Osteoblast (primary cell): ENCODE measurements around the gene RBM20. TPM values are rescaled to one million over a fixed set of nuclear protein-coding genes. Genes with fewer than 3 reads are reported as not detected.
A peak's percentile ranks its signal among the peaks of the same experiment; 100 is the strongest.

Experiments used
- DNase-seq: peaks from one replicate; pipeline ENCODE4 v3.0.0; 2011; ENCODE audit warnings: low spot score, mixed read lengths; ENCODE audit not compliant: insufficient read length; ENCODE audit errors: missing footprints
- H2AFZ ChIP-seq: 2 replicates; pipeline ENCODE4 v1.6.0; 2011; ENCODE audit warnings: mild to moderate bottlenecking, low read length
- H3K27ac ChIP-seq: 2 replicates; pipeline ENCODE4 v1.5.1; 2011; ENCODE audit warnings: mild to moderate bottlenecking, low read depth, low read length, moderate library complexity
- H3K27me3 ChIP-seq: 2 replicates; pipeline ENCODE4 v1.6.0; 2012; ENCODE audit warnings: mild to moderate bottlenecking, control low read depth, inconsistent platforms, low read length, moderate library complexity; ENCODE audit not compliant: insufficient read depth
- H3K36me3 ChIP-seq: 2 replicates; pipeline ENCODE4 v1.5.1; 2011; ENCODE audit warnings: mild to moderate bottlenecking, low read length, control low read depth, moderate library complexity; ENCODE audit not compliant: insufficient read depth
- H3K4me1 ChIP-seq: 2 replicates; pipeline ENCODE4 v1.5.1; 2011; ENCODE audit warnings: mild to moderate bottlenecking, low read length, control low read depth, moderate library complexity; ENCODE audit not compliant: insufficient read depth
- H3K4me2 ChIP-seq: 2 replicates; pipeline ENCODE4 v1.6.0; 2011; ENCODE audit warnings: mild to moderate bottlenecking, low read length; ENCODE audit not compliant: insufficient read depth
- H3K4me3 ChIP-seq: fragments of 200-600 bp; sonication (generic); 3 replicates; pipeline ENCODE4 v1.5.1; 2012; ENCODE audit warnings: mild to moderate bottlenecking, low read length, inconsistent platforms; ENCODE audit not compliant: insufficient read depth
- H3K79me2 ChIP-seq: 2 replicates; pipeline ENCODE4 v1.6.0; 2012; ENCODE audit warnings: mild to moderate bottlenecking, low read length, control low read depth, inconsistent platforms; ENCODE audit not compliant: insufficient read depth
- H3K9me3 ChIP-seq: 2 replicates; pipeline ENCODE4 v1.5.1; 2011; ENCODE audit warnings: low read depth, low read length, control low read depth
- H4K20me1 ChIP-seq: 2 replicates; pipeline ENCODE4 v1.6.0; 2012; ENCODE audit warnings: mild to moderate bottlenecking, low read length, control low read depth; ENCODE audit not compliant: insufficient read depth
- total RNA-seq: library from RNA; depleted of rRNA; stranded (reverse); fragments of >200 nt; gene quantifications from 2 replicates; pipeline ENCODE4 v1.2.3, GENCODE V29; 2012
- TF ChIP-seq, protein P1 (sequence below): IDR thresholded peaks from 2 replicates; pipeline ENCODE4 v1.5.1; 2011; ENCODE audit warnings: mild to moderate bottlenecking, low read depth, low read length, moderate library complexity; ENCODE audit errors: extremely low read depth

RBM20 gene
- total RNA-seq, 1 donor, result not detected

DNA sequence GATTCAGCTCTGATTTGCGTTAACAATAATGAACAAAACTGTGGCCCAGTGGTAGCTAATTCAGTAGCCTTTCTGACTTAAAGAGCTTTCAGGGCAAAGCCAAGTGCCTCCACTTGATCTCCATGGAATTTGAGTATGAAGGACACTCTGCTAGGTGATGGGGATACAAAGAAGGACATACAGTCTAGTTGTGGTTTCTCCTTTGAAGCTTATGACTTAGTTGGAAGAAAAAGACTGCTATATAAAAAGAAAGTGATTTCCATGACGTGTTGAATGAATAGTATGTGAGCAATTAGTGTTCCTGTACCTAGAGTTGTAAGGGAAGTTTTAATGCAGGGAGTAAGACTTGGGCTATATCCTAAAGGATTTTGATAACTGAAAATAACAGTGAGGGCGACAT lies 235.9 kb downstream of the RBM20 start:
- H3K4me3 ChIP-seq, result no peak overlapping the region
- H2AFZ ChIP-seq, result no peak overlapping the region
- peaks cover 17% of the 10 kb centered on the region for H3K36me3 ChIP-seq
- no peaks in the 10 kb centered on the region for H3K9me3 ChIP-seq
- TF ChIP-seq, protein P1, sequence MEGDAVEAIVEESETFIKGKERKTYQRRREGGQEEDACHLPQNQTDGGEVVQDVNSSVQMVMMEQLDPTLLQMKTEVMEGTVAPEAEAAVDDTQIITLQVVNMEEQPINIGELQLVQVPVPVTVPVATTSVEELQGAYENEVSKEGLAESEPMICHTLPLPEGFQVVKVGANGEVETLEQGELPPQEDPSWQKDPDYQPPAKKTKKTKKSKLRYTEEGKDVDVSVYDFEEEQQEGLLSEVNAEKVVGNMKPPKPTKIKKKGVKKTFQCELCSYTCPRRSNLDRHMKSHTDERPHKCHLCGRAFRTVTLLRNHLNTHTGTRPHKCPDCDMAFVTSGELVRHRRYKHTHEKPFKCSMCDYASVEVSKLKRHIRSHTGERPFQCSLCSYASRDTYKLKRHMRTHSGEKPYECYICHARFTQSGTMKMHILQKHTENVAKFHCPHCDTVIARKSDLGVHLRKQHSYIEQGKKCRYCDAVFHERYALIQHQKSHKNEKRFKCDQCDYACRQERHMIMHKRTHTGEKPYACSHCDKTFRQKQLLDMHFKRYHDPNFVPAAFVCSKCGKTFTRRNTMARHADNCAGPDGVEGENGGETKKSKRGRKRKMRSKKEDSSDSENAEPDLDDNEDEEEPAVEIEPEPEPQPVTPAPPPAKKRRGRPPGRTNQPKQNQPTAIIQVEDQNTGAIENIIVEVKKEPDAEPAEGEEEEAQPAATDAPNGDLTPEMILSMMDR, result no peak
- H3K79me2 ChIP-seq, result peaks cover 50% of the 10 kb centered on the region
- H4K20me1 ChIP-seq, result no peaks in the 10 kb centered on the region
- no peak for DNase-seq
- H3K27me3 ChIP-seq, result no peaks in the 10 kb centered on the region
- peak overlapping the region; percentile 63 for H3K27ac ChIP-seq
- H3K4me1 ChIP-seq, result peaks cover 23% of the 10 kb centered on the region
- H3K4me2 ChIP-seq, result peak overlapping the region; percentile 68

DNA sequence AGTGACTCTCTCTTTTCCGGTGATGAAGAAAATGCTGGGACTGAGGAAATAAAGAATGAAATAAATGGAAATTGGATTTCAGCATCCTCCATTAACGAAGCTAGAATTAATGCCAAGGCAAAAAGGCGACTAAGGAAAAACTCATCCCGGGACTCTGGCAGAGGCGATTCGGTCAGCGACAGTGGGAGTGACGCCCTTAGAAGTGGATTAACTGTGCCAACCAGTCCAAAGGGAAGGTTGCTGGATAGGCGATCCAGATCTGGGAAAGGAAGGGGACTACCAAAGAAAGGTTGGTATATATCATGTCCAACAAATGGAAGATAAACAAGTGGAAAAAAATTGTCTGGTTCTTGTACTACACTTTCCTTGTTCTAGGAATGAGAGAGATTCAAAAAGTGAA lies 237.1 kb downstream of the RBM20 start:
- TF ChIP-seq, protein P1, result no peak
- Histone ChIP-seq H3K9me3 (no peaks in the 10 kb centered on the region), H3K27me3 (no peaks in the 10 kb centered on the region), H2AFZ (no peak overlapping the region), H3K4me2 (peak overlapping the region; percentile 68), H4K20me1 (no peaks in the 10 kb centered on the region), H3K36me3 (peaks cover 22% of the 10 kb centered on the region), H3K4me1 (peaks cover 23% of the 10 kb centered on the region), H3K27ac (peak overlapping the region; percentile 63), H3K79me2 (peaks cover 40% of the 10 kb centered on the region), H3K4me3 (peak overlapping the region; percentile 44)
- DNase-seq, result no peak

DNA sequence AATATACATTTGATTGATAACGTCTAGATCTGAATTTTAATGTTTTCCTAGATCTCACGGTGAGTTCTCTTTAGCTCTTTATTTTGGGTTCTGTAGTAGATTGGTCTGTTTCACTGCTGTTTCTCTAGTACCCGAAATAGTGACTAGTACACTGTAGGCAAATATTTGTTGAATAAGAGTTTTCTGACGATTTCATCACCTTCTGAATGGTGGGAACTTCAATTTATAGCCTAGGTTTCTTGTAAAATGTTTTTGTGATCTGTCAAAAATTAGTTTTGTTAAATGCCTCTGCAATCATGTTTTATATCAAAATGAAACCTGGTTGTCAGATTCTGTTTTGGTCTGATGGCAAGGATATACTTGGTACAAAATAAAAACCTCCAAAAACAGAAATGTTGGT lies 237.8 kb downstream of the RBM20 start:
- H3K4me1 ChIP-seq, result peaks cover 23% of the 10 kb centered on the region
- H3K79me2 ChIP-seq, result peaks cover 34% of the 10 kb centered on the region
- H4K20me1 ChIP-seq, result no peaks in the 10 kb centered on the region
- no peaks in the 10 kb centered on the region for H3K9me3 ChIP-seq
- H3K4me3 ChIP-seq, result peak overlapping the region; percentile 14
- peak overlapping the region; percentile 68 for H3K4me2 ChIP-seq
- H2AFZ ChIP-seq, result no peak overlapping the region
- TF ChIP-seq, protein P1, result no peak
- no peak for DNase-seq
- H3K36me3 ChIP-seq, result peaks cover 24% of the 10 kb centered on the region
- peak overlapping the region; percentile 63 for H3K27ac ChIP-seq
- H3K27me3 ChIP-seq, result no peaks in the 10 kb centered on the region

DNA sequence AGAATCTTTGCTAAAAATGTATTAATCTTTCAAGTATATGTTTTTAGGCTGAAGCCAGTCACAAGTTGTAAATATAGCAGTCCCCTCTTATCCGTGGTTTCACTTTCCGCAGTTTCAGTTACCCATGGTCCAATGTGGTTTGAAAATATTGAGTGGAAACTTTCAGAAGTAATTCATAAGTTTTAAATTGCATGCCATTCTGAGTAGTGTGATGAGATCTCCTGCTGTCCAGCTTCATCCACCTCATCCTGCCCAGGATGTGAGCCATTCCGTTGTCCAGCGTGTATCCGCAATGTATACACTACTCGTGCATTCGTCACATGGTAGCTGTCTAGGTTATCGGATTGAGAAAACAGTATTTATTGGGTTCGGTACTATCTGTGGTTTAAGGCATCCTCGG lies 239.8 kb downstream of the RBM20 start:
- Histone ChIP-seq H2AFZ (peak overlapping the region; percentile 27), H3K27me3 (no peaks in the 10 kb centered on the region), H3K79me2 (peaks cover 21% of the 10 kb centered on the region), H4K20me1 (no peaks in the 10 kb centered on the region), H3K4me3 (peak overlapping the region; percentile 46), H3K9me3 (no peaks in the 10 kb centered on the region), H3K4me1 (peaks cover 23% of the 10 kb centered on the region), H3K36me3 (peaks cover 27% of the 10 kb centered on the region), H3K4me2 (peak overlapping the region; percentile 68), H3K27ac (peak overlapping the region; percentile 46)
- no peak for DNase-seq
- TF ChIP-seq, protein P1, result no peak
